ENCODE measurements around the gene CNTN4. TPM values are rescaled to one million over a fixed set of nuclear protein-coding genes. Genes with fewer than 3 reads are reported as not detected.

The CNTN4 gene
- total RNA-seq, 1 donor from 2014 or later = 0.12 TPM

- DNase-seq (ENCODE audit: extremely low read depth, low read depth, low spot score) = no peak
These were observed 741.2 kb downstream of the CNTN4 start for GRCh38 chr3:2839876-2840275.

GRCh38 chr3:2847062-2847841 is 748.6 kb downstream of the CNTN4 start:
- no peak for DNase-seq (ENCODE audit: extremely low read depth, low read depth, low spot score)

- DNase-seq (ENCODE audit: extremely low read depth, low read depth, low spot score) = no peak
These were observed 750.4 kb downstream of the CNTN4 start for GRCh38 chr3:2849092-2849491.

GRCh38 chr3:2850701-2851100 is 752.0 kb downstream of the CNTN4 start:
- no peak for DNase-seq (ENCODE audit: extremely low read depth, low read depth, low spot score)

GRCh38 chr3:2851361-2851760 is 752.7 kb downstream of the CNTN4 start:
- DNase-seq (ENCODE audit: extremely low read depth, low read depth, low spot score) = no peak

- no peak for DNase-seq (ENCODE audit: extremely low read depth, low read depth, low spot score)
These were observed 753.2 kb downstream of the CNTN4 start for GRCh38 chr3:2851835-2852234.

GRCh38 chr3:2853651-2854050 is 755.0 kb downstream of the CNTN4 start:
- no peak for DNase-seq (ENCODE audit: extremely low read depth, low read depth, low spot score)

- no peak for DNase-seq (ENCODE audit: extremely low read depth, low read depth, low spot score)
These were observed 757.8 kb downstream of the CNTN4 start for GRCh38 chr3:2856138-2857133.

GRCh38 chr3:2860626-2861025 is 762.0 kb downstream of the CNTN4 start:
- no peak for DNase-seq (ENCODE audit: extremely low read depth, low read depth, low spot score)

- DNase-seq (ENCODE audit: extremely low read depth, low read depth, low spot score) = no peak
These were observed 762.5 kb downstream of the CNTN4 start for GRCh38 chr3:2861120-2861519.

- no peak for DNase-seq (ENCODE audit: extremely low read depth, low read depth, low spot score)
These were observed 763.3 kb downstream of the CNTN4 start for GRCh38 chr3:2861920-2862319.

GRCh38 chr3:2862366-2862765 is 763.7 kb downstream of the CNTN4 start:
- no peak for DNase-seq (ENCODE audit: extremely low read depth, low read depth, low spot score)

GRCh38 chr3:2863127-2863526 is 764.5 kb downstream of the CNTN4 start:
- no peak for DNase-seq (ENCODE audit: extremely low read depth, low read depth, low spot score)

- DNase-seq (ENCODE audit: extremely low read depth, low read depth, low spot score) = no peak
These were observed 771.2 kb downstream of the CNTN4 start for GRCh38 chr3:2869905-2870304.

GRCh38 chr3:2870724-2871333 is 772.2 kb downstream of the CNTN4 start:
- no peak for DNase-seq (ENCODE audit: extremely low read depth, low read depth, low spot score)

- no peak for DNase-seq (ENCODE audit: extremely low read depth, low read depth, low spot score)
These were observed 774.2 kb downstream of the CNTN4 start for GRCh38 chr3:2872884-2873283.

GRCh38 chr3:2873986-2874385 is 775.3 kb downstream of the CNTN4 start:
- no peak for DNase-seq (ENCODE audit: extremely low read depth, low read depth, low spot score)

- no peak for DNase-seq (ENCODE audit: extremely low read depth, low read depth, low spot score)
These were observed 777.0 kb downstream of the CNTN4 start for GRCh38 chr3:2875699-2876098.

GRCh38 chr3:2876362-2876761 is 777.7 kb downstream of the CNTN4 start:
- no peak for DNase-seq (ENCODE audit: extremely low read depth, low read depth, low spot score)

- no peak for DNase-seq (ENCODE audit: extremely low read depth, low read depth, low spot score)
These were observed 780.4 kb downstream of the CNTN4 start for GRCh38 chr3:2879023-2879422.

GRCh38 chr3:2879587-2879986 is 780.9 kb downstream of the CNTN4 start:
- DNase-seq (ENCODE audit: extremely low read depth, low read depth, low spot score) = no peak

Measured in glomerular endothelial cell (primary cell).